ENCODE results near the gene ADAMTSL2.
A peak's percentile ranks its signal among the peaks of the same experiment; 100 is the strongest.

Gene ADAMTSL2

GRCh38 chr9:133553123-133553522, 18.6 kb downstream of the ADAMTSL2 start:
- Histone ChIP-seq H3K27ac (ENCODE audit: low read depth, low read length) (no peak overlapping the region), H3K36me3 (ENCODE audit: insufficient read depth, low read length) (no peaks in the 10 kb centered on the region), H3K27me3 (ENCODE audit: insufficient read depth, low read length) (no peaks in the 10 kb centered on the region), H3K79me2 (ENCODE audit: control insufficient read depth, insufficient read depth, low read length, unreplicated experiment) (no peaks in the 10 kb centered on the region), H3K4me3 (ENCODE audit: low read depth, low read length) (no peak overlapping the region), H2AFZ (ENCODE audit: low read length, unreplicated experiment) (no peak overlapping the region), H3K4me1 (ENCODE audit: control insufficient read depth, insufficient read depth, low read length, unreplicated experiment) (peaks cover 5% of the 10 kb centered on the region)

GRCh38 chr9:133553973-133554713, 19.6 kb downstream of the ADAMTSL2 start:
- Histone ChIP-seq H3K4me3 (ENCODE audit: low read depth, low read length) (no peak overlapping the region), H2AFZ (ENCODE audit: low read length, unreplicated experiment) (no peak overlapping the region), H3K27ac (ENCODE audit: low read depth, low read length) (no peak overlapping the region), H3K36me3 (ENCODE audit: insufficient read depth, low read length) (no peaks in the 10 kb centered on the region), H3K27me3 (ENCODE audit: insufficient read depth, low read length) (no peaks in the 10 kb centered on the region), H3K79me2 (ENCODE audit: control insufficient read depth, insufficient read depth, low read length, unreplicated experiment) (no peaks in the 10 kb centered on the region), H3K4me1 (ENCODE audit: control insufficient read depth, insufficient read depth, low read length, unreplicated experiment) (peaks cover 16% of the 10 kb centered on the region)

GRCh38 chr9:133554729-133555128, 20.2 kb downstream of the ADAMTSL2 start:
- Histone ChIP-seq H3K4me1 (ENCODE audit: control insufficient read depth, insufficient read depth, low read length, unreplicated experiment) (peaks cover 16% of the 10 kb centered on the region), H3K4me3 (ENCODE audit: low read depth, low read length) (no peak overlapping the region), H3K27ac (ENCODE audit: low read depth, low read length) (no peak overlapping the region)

GRCh38 chr9:133556354-133556753, 21.9 kb downstream of the ADAMTSL2 start:
- no peak overlapping the region for H2AFZ ChIP-seq (ENCODE audit: low read length, unreplicated experiment)
- no peak overlapping the region for H3K27ac ChIP-seq (ENCODE audit: low read depth, low read length)
- H3K4me3 ChIP-seq (ENCODE audit: low read depth, low read length): no peak overlapping the region
- H3K4me1 ChIP-seq (ENCODE audit: control insufficient read depth, insufficient read depth, low read length, unreplicated experiment): peaks cover 16% of the 10 kb centered on the region
- H3K27me3 ChIP-seq (ENCODE audit: insufficient read depth, low read length): no peaks in the 10 kb centered on the region
- no peaks in the 10 kb centered on the region for H3K79me2 ChIP-seq (ENCODE audit: control insufficient read depth, insufficient read depth, low read length, unreplicated experiment)
- no peaks in the 10 kb centered on the region for H3K36me3 ChIP-seq (ENCODE audit: insufficient read depth, low read length)

More at GRCh38 chr9:133554729-133555128, 20.2 kb downstream of the ADAMTSL2 start:
- Histone ChIP-seq H2AFZ (ENCODE audit: low read length, unreplicated experiment) (no peak overlapping the region), H3K27me3 (ENCODE audit: insufficient read depth, low read length) (no peaks in the 10 kb centered on the region), H3K79me2 (ENCODE audit: control insufficient read depth, insufficient read depth, low read length, unreplicated experiment) (no peaks in the 10 kb centered on the region), H3K36me3 (ENCODE audit: insufficient read depth, low read length) (no peaks in the 10 kb centered on the region)

GRCh38 chr9:133557581-133557980, 23.1 kb downstream of the ADAMTSL2 start:
- Histone ChIP-seq H2AFZ (ENCODE audit: low read length, unreplicated experiment) (no peak overlapping the region), H3K36me3 (ENCODE audit: insufficient read depth, low read length) (no peaks in the 10 kb centered on the region), H3K79me2 (ENCODE audit: control insufficient read depth, insufficient read depth, low read length, unreplicated experiment) (no peaks in the 10 kb centered on the region), H3K4me3 (ENCODE audit: low read depth, low read length) (no peak overlapping the region), H3K4me1 (ENCODE audit: control insufficient read depth, insufficient read depth, low read length, unreplicated experiment) (peaks cover 16% of the 10 kb centered on the region), H3K27ac (ENCODE audit: low read depth, low read length) (no peak overlapping the region), H3K27me3 (ENCODE audit: insufficient read depth, low read length) (no peaks in the 10 kb centered on the region)

- Histone ChIP-seq H3K79me2 (ENCODE audit: control insufficient read depth, insufficient read depth, low read length, unreplicated experiment) (no peaks in the 10 kb centered on the region), H3K4me3 (ENCODE audit: low read depth, low read length) (0 out of 2 replicates have a peak overlapping the region, but pooled peaks have one; percentile 9), H3K27ac (ENCODE audit: low read depth, low read length) (peak overlapping the region; percentile 54), H3K36me3 (ENCODE audit: insufficient read depth, low read length) (no peaks in the 10 kb centered on the region), H3K4me1 (ENCODE audit: control insufficient read depth, insufficient read depth, low read length, unreplicated experiment) (peaks cover 22% of the 10 kb centered on the region), H2AFZ (ENCODE audit: low read length, unreplicated experiment) (peak overlapping the region; percentile 65), H3K27me3 (ENCODE audit: insufficient read depth, low read length) (no peaks in the 10 kb centered on the region)
Measured at GRCh38 chr9:133558191-133559126, 24.0 kb downstream of the ADAMTSL2 start.

GRCh38 chr9:133560311-133560710, 25.8 kb downstream of the ADAMTSL2 start:
- H3K4me3 ChIP-seq (ENCODE audit: low read depth, low read length): no peak overlapping the region
- no peak overlapping the region for H2AFZ ChIP-seq (ENCODE audit: low read length, unreplicated experiment)
- no peaks in the 10 kb centered on the region for H3K79me2 ChIP-seq (ENCODE audit: control insufficient read depth, insufficient read depth, low read length, unreplicated experiment)
- H3K27me3 ChIP-seq (ENCODE audit: insufficient read depth, low read length): peaks cover 7% of the 10 kb centered on the region; the same call in 1 of the 2 replicates
- peaks cover 23% of the 10 kb centered on the region for H3K4me1 ChIP-seq (ENCODE audit: control insufficient read depth, insufficient read depth, low read length, unreplicated experiment)
- H3K36me3 ChIP-seq (ENCODE audit: insufficient read depth, low read length): no peaks in the 10 kb centered on the region
- H3K27ac ChIP-seq (ENCODE audit: low read depth, low read length): no peak overlapping the region

- Histone ChIP-seq H3K27ac (ENCODE audit: low read depth, low read length) (no peak overlapping the region), H3K27me3 (ENCODE audit: insufficient read depth, low read length) (peaks cover 12% of the 10 kb centered on the region), H3K36me3 (ENCODE audit: insufficient read depth, low read length) (no peaks in the 10 kb centered on the region), H3K79me2 (ENCODE audit: control insufficient read depth, insufficient read depth, low read length, unreplicated experiment) (no peaks in the 10 kb centered on the region), H3K4me3 (ENCODE audit: low read depth, low read length) (no peak overlapping the region), H2AFZ (ENCODE audit: low read length, unreplicated experiment) (no peak overlapping the region), H3K4me1 (ENCODE audit: control insufficient read depth, insufficient read depth, low read length, unreplicated experiment) (peaks cover 23% of the 10 kb centered on the region)
Measured at GRCh38 chr9:133560944-133561343, 26.4 kb downstream of the ADAMTSL2 start.

- Histone ChIP-seq H3K27ac (ENCODE audit: low read depth, low read length) (no peak overlapping the region), H3K79me2 (ENCODE audit: control insufficient read depth, insufficient read depth, low read length, unreplicated experiment) (no peaks in the 10 kb centered on the region), H3K36me3 (ENCODE audit: insufficient read depth, low read length) (no peaks in the 10 kb centered on the region), H3K4me1 (ENCODE audit: control insufficient read depth, insufficient read depth, low read length, unreplicated experiment) (peaks cover 23% of the 10 kb centered on the region), H3K27me3 (ENCODE audit: insufficient read depth, low read length) (peaks cover 12% of the 10 kb centered on the region), H2AFZ (ENCODE audit: low read length, unreplicated experiment) (no peak overlapping the region), H3K4me3 (ENCODE audit: low read depth, low read length) (no peak overlapping the region)
Measured at GRCh38 chr9:133561976-133562554, 27.6 kb downstream of the ADAMTSL2 start.

- Histone ChIP-seq H3K4me1 (ENCODE audit: control insufficient read depth, insufficient read depth, low read length, unreplicated experiment) (peaks cover 22% of the 10 kb centered on the region), H3K4me3 (ENCODE audit: low read depth, low read length) (no peak overlapping the region), H3K36me3 (ENCODE audit: insufficient read depth, low read length) (no peaks in the 10 kb centered on the region), H3K27me3 (ENCODE audit: insufficient read depth, low read length) (peaks cover 12% of the 10 kb centered on the region), H3K79me2 (ENCODE audit: control insufficient read depth, insufficient read depth, low read length, unreplicated experiment) (no peaks in the 10 kb centered on the region), H3K27ac (ENCODE audit: low read depth, low read length) (no peak overlapping the region), H2AFZ (ENCODE audit: low read length, unreplicated experiment) (no peak overlapping the region)
Measured at GRCh38 chr9:133562611-133563290, 28.2 kb downstream of the ADAMTSL2 start.
